NB4 (cell line): Measurements from ENCODE around the gene STX18.
"Not testable (repeated sequence)": the region's sequence is repeated elsewhere in the genome, so short reads cannot be mapped to it uniquely, and the experiment has no call there.

Experiments
- POLR2A ChIP-seq: IDR thresholded peaks from 2 replicates; pipeline ENCODE4 v1.6.1; 2011; ENCODE audit warnings: mild to moderate bottlenecking; ENCODE audit not compliant: insufficient read length; ENCODE audit errors: extremely low read depth
- TF ChIP-seq, protein P1 (sequence below): IDR thresholded peaks from one replicate; pipeline ENCODE4 v1.5.1; 2012; ENCODE audit warnings: low read depth, low read length

GRCh38 chr4:4510641-4511040 lies 31.2 kb downstream of the STX18 start:
- TF ChIP-seq, protein P1, sequence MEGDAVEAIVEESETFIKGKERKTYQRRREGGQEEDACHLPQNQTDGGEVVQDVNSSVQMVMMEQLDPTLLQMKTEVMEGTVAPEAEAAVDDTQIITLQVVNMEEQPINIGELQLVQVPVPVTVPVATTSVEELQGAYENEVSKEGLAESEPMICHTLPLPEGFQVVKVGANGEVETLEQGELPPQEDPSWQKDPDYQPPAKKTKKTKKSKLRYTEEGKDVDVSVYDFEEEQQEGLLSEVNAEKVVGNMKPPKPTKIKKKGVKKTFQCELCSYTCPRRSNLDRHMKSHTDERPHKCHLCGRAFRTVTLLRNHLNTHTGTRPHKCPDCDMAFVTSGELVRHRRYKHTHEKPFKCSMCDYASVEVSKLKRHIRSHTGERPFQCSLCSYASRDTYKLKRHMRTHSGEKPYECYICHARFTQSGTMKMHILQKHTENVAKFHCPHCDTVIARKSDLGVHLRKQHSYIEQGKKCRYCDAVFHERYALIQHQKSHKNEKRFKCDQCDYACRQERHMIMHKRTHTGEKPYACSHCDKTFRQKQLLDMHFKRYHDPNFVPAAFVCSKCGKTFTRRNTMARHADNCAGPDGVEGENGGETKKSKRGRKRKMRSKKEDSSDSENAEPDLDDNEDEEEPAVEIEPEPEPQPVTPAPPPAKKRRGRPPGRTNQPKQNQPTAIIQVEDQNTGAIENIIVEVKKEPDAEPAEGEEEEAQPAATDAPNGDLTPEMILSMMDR: not testable (repeated sequence)
- TF ChIP-seq POLR2A: not testable (repeated sequence)
